ENCODE data around the gene LRRFIP1. TPM values are rescaled to one million over a fixed set of nuclear protein-coding genes. Genes with fewer than 3 reads are reported as not detected.

The LRRFIP1 gene
- total and polyA plus RNA-seq, 2 donors (not counting 3 experiments of a cell fraction or from before 2014, with no cell fraction given), result 39.2 to 179 TPM

DNA sequence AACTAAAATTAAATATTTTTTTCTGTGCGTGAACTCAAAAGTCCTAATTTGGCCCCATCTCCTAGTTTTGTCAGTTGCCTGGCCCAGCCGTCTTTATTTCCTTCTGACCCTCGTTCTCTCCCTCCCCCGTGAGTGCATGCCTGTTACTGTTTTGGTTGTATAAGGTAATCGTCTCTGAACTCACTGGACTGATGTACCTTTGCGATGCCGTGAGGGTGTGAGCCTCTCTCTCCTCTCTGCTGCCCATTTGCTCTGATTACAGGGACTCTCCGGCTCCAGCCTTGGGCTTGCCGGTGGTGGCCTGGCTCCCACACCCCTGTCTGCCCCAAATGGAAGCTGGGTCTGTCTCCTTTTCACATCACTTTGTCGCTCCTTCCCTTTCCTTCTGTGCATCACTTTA lies 104.7 kb downstream of the LRRFIP1 start:
- Histone ChIP-seq H3K4me2 (ENCODE audit: insufficient read depth, low read length) (peak overlapping the region; percentile 45), H3K79me2 (ENCODE audit: control insufficient read depth, insufficient read depth, low read length) (peaks cover 68% of the 10 kb centered on the region), H3K36me3 (ENCODE audit: control insufficient read depth in 2 of 2, extremely low read depth in 1 of 2, insufficient read depth in 2 of 2, low read length in 2 of 2) (no peaks in the 10 kb centered on the region), H3K4me1 (ENCODE audit: control insufficient read depth, extremely low read depth, insufficient read depth, low read length) (peaks cover 64% of the 10 kb centered on the region), H3K9me1 (replicated peaks; ENCODE audit: control insufficient read depth, extremely low read depth, insufficient read depth, low read length) (no peaks in the 10 kb centered on the region), H2AFZ (ENCODE audit: low read depth, low read length) (no peak overlapping the region), H3K27ac (ENCODE audit: insufficient read depth, low read depth, low read length) (peak overlapping the region; percentile 10), H4K20me1 (replicated peaks; ENCODE audit: control insufficient read depth, extremely low read depth, insufficient read depth, low read length) (no peaks in the 10 kb centered on the region), H3K9ac (replicated peaks; ENCODE audit: extremely low read depth, insufficient read depth, low read length) (no peak overlapping the region), H3K27me3 (ENCODE audit: control insufficient read depth in 2 of 2, insufficient read depth in 2 of 2, low read length in 2 of 2) (no peaks in the 10 kb centered on the region), H3K9me3 (replicated peaks; ENCODE audit: control insufficient read depth, insufficient read depth, low read length) (no peaks in the 10 kb centered on the region), H3K4me3 (replicated peaks in 1 of 3; ENCODE audit: insufficient read depth in 1 of 3, low read depth in 1 of 3, low read length in 3 of 3) (no peak overlapping the region)
- TF ChIP-seq EZH2 (IDR thresholded peaks at IDR 0.05; ENCODE audit: borderline replicate concordance, low read depth, low read length, severe bottlenecking) (no peak), POLR2A (IDR thresholded peaks at IDR 0.05; ENCODE audit: low read depth, low read length) (no peak), MYC (IDR thresholded peaks at IDR 0.05; ENCODE audit: low read depth, low read length) (no peak)
- TF ChIP-seq, protein P1, sequence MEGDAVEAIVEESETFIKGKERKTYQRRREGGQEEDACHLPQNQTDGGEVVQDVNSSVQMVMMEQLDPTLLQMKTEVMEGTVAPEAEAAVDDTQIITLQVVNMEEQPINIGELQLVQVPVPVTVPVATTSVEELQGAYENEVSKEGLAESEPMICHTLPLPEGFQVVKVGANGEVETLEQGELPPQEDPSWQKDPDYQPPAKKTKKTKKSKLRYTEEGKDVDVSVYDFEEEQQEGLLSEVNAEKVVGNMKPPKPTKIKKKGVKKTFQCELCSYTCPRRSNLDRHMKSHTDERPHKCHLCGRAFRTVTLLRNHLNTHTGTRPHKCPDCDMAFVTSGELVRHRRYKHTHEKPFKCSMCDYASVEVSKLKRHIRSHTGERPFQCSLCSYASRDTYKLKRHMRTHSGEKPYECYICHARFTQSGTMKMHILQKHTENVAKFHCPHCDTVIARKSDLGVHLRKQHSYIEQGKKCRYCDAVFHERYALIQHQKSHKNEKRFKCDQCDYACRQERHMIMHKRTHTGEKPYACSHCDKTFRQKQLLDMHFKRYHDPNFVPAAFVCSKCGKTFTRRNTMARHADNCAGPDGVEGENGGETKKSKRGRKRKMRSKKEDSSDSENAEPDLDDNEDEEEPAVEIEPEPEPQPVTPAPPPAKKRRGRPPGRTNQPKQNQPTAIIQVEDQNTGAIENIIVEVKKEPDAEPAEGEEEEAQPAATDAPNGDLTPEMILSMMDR (IDR thresholded peaks at IDR 0.05; ENCODE audit: extremely low read depth in 1 of 2, insufficient read depth in 1 of 2, low read depth in 1 of 2, low read length in 2 of 2), result no peak
- TF ChIP-seq, protein P2, sequence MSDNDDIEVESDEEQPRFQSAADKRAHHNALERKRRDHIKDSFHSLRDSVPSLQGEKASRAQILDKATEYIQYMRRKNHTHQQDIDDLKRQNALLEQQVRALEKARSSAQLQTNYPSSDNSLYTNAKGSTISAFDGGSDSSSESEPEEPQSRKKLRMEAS (IDR thresholded peaks at IDR 0.05; ENCODE audit: insufficient read depth, insufficient read length), result no peak
- DNase-seq (ENCODE audit: low read depth, low spot score) (peak; percentile 49), FAIRE-seq (no peak)
- intact Hi-C loops (cut with micrococcal nuclease) (loop anchor here (2.0 kb wide), 2 partner anchors 29 to 39 kb away; no protein-coding TSS in a partner anchor), dilution Hi-C loops (cut with MboI; ENCODE audit: extremely low pct_ligation_motif_present, low sequenced_read_pairs) (no loop called here)
- BruUV-seq (replicated peaks), result no TSS peak
- ChIA-PET POLR2A (interaction anchor here (0.5 kb wide), 1 partner anchor 28 kb away, joined by 8 read pairs; no protein-coding TSS in a partner anchor), CTCF (interaction anchor here (0.9 to 5.3 kb wide), 11 partner anchors 12 to 59 kb away, joined by 3 to 51 read pairs (median 7); no protein-coding TSS in a partner anchor)

Data from endothelial cell of umbilical vein (primary cell).